NCI-H526 (cell line): Measurements from ENCODE around the gene NOBOX.
A peak's percentile ranks its signal among the peaks of the same experiment; 100 is the strongest.
"Not testable (repeated sequence)": the region's sequence is repeated elsewhere in the genome, so short reads cannot be mapped to it uniquely, and the experiment has no call there.

Experiments
- DNase-seq, 2 experiments: peaks; one replicate each; lab custom pipeline; 2025; lab: John Stamatoyannopoulos, UW

NOBOX gene

DNA sequence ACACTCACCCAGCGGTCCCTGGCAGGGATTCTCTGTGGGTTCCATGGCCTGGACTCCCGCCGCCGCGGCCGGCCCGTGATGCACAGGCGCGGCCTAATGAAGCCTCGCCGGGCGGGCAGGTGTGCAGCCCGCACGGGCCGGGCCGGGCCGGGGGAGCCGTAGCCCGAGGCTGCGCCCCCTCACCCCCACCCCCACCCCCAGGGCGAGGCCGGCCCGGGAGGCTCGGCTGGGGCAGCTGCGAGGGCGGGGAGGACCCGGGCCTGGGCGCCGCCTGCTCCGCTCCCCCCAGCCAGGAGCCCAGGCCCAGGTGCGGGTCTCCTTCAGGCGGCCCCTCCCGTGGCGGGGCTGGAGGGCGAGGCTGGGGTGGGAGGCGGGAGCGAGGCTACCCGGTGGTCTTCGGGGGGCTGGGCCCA lies at the start of gene NOBOX:
Gene NOBOX (minus strand): TSS at position 45 of the 413 bp plus-strand sequence.
- no peak for DNase-seq

DNA sequence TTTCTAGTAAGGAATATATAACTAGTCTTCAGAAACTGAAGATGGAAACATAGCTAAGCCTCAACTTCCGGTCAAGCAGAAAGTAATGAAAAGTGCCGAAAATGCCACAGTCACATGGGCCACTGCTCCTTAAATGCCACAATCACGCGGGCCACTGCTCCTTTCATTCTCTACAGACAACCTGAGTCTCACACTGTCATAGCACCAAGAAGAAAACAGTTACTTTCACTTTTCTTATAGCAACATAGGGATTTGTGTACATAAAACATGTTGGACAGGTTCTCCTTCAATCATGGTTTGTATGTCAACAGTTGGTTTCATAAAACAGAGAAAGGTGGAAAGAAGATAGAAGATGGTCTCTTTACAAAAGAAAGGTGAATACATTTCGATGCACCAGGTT lies 48.6 kb upstream of the NOBOX start:
- DNase-seq, result no peak

GRCh38 chr7:144445590-144445989 lies 42.1 kb upstream of the NOBOX start:
- no peak for DNase-seq

DNA sequence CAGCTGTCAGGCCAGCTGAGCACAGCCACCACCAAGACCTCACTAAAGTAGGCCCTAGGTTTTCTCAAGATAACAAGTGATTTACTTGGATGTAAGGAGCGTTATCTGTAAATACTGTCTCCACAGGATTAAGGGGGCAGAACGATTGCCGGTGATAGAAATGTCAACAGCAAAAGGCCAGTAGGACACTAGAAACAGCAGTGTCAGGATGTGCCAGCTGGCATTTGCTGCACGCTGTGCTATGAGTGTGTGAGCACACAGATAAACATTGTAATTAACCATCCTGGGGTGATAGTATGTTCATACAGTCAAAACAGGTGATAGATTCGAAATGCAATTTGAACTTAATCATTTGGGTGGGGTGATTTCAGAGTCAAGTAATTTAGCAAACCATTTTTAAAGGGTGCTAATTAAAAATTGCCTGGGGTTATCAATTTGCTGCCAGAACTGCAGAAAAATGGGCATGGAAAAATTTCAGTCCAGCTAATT lies 36.3 kb upstream of the NOBOX start:
- no peak for DNase-seq

- no peak for DNase-seq
Measured at GRCh38 chr7:144438759-144439158, 35.3 kb upstream of the NOBOX start.

GRCh38 chr7:144437370-144438191 lies 34.1 kb upstream of the NOBOX start:
- peak; percentile 35 to 88 for DNase-seq

GRCh38 chr7:144436500-144436899 lies 33.0 kb upstream of the NOBOX start:
- DNase-seq, result no peak

GRCh38 chr7:144428431-144428830 lies 24.9 kb upstream of the NOBOX start:
- DNase-seq, result no peak

DNA sequence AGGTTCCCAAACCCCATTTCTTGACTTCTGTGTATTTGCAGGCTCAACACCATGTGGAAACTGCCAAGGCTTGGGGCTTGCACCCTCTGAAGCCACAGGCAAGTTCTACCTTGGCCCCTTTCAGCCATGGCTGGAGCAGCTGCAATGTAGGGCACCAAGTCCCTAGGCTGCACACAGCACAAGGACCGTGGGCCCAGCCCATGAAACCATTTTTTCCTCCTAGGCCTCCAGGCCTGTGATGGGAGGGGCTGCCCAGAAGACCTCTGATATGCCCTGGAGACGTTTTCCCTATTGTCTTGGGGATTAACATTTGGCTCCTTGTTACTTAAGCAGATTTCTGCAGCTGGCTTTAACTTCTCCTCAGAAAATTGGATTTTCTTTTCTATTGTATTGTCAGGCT lies 24.0 kb upstream of the NOBOX start:
- not testable (repeated sequence) for DNase-seq

- peak; percentile 41 to 62 for DNase-seq
Measured at GRCh38 chr7:144418931-144419330, 15.4 kb upstream of the NOBOX start.

DNA sequence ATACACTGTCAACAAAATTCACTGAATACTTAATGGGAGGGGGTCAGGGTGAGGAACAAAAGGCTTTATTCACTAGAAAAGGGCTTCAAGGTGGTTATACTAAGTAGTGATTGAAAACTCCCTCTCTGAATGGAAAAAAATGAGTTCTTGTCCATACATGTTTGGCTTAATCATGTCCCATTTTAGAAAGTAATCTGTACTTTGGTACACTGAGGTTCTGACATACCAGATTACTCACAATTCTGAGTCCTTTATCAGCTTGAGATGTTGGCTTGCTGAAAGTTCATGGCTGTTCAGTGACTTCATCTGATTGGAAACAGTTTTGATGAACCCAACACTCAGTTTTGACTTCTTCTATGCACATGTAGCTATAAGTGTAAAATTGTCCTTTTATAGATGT lies 12.8 kb upstream of the NOBOX start:
- no peak for DNase-seq

DNA sequence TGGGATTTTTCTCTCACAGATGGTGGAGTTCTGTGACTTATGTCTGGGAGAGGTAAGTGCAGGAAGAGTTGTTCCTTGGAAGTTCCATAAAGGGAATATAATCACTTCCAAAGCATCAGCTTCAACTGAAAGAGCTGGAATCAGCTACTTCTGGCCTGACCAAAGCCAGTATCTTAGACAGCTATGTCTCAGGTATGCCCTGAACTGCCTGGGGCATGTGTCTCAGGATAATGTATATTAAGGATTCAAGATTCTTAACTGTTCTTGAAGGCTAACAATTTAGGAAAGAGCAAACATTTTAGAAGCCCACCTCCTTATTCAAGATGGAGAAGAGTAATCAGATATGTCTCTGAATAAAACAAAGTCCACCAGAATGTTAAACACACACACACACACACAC lies 12.4 kb upstream of the NOBOX start:
- DNase-seq, result no peak

DNA sequence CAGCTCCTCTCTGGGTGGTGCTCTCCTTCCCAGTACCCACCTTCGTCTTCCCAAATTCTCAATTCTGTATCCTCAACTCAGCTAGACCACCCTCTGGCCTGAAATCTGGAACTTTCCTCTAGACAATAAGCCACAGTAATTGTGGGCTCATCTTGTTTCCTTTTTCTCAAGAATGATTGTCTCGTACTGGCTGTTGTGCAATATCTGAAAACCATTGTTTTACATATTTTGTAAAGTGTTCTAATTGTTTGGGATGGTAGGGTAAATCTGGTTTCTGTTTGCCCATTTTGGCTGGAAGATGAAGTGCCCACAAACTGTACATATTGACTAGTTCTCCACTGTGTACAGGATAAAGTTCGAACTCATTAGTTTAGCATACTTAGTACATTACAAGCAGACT lies 11.3 kb upstream of the NOBOX start:
- DNase-seq, result no peak

DNA sequence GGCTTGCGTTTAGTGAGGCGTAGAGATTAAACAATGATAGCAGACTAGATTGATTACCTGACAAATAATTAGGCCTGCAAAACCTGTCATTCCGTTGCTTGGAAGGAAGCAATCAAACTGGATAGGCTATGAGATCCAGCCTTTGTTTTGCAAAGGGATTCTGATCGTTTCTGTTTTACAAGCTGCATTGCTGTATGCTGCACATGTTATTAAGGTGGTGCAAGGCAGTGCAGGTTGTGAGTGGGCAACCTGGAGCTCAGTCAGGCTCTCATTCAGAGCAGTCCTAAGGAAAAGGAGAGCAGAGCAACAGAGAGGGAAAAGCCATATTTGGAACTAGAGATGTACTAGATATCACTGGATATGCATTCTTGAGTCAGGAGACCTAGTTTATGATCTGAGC lies 6.9 kb upstream of the NOBOX start:
- peak in 1 of 2 experiments; percentile 36 for DNase-seq

DNA sequence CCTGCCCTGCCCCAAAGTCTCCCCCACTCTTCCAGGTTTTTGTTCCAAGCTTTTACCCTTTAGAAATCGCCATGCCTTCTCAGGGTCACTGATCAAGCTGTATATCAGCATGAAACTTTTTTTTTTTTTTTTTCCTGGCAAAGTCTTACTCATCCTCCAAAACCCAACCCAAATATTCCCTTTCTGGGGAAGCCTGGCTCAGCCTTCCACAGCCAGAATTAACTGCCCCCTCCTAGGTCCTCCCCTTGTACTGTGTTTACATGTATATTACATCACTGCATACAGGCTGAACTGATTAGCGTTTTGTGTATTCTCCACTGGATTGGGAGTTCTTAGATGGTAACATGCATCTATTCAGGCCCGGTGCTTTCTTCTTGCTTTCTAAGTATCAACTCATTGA lies 4.6 kb upstream of the NOBOX start:
- no peak for DNase-seq

- peak in 1 of 2 experiments; percentile 55 for DNase-seq
Measured at GRCh38 chr7:144407266-144407931, 3.9 kb upstream of the NOBOX start.

DNA sequence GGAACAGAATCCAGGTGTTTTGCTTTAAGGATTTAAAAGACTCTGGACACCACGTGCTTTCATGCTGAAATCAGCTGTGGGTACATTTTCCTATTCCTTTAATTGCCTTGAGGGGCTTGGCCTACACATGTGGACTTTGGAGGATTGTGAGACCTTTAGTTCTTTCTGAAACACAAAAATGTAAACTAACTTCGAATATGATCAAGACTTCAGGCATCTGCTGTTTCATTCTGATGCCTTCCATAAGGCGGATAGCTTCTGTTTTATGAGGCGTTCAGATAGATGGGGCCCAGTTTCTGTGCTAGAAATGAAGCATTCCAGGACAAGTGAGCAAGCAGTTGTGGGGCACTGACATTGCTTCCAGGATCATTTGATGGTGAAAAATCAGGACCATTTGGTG lies 1.5 kb upstream of the NOBOX start:
- no peak for DNase-seq

DNA sequence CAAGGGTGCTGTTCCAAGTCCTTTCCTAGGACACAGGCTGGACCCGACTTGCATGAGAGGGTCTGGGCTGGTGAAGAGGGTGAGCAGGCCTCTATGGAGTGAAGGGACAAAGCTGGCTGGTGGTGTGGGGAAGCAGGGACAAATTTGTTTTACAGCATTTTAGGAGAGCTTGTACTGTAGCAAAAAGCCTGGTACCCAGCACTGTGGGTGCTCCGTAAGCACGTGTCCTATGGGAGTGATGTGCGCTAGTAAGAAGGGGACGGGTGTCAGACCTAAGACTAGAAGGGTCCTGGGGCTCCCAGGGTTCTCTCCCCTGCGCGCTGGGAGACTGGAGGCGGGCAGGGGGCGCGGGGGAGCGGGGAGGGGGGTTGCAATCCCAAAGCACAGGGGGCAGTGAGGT lies 391 bp downstream of the NOBOX start:
- DNase-seq, result no peak

- no peak for DNase-seq
Measured at GRCh38 chr7:144401490-144401889, 2.0 kb downstream of the NOBOX start.

- DNase-seq, result no peak
Measured at GRCh38 chr7:144399946-144400345, 3.5 kb downstream of the NOBOX start.

DNA sequence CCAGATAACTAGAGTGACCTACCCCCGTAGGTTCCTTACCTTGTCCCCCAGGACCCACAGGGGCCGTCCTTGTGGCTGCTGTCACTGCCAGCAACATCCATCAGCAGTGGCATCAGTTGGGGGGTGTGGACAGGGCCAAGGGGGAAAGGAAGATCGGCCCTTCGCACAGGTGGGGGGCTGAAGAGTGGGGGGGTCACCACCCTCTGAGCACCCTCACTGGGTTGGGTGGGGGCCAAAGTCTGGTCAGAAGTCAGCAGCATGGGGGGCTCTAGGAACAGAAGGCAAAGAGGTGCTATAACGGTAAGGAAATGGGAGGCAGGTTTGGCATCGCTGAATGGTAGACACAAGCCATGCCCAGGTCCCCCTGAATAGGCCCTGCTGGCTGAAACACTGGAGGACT lies 4.6 kb downstream of the NOBOX start:
- no peak for DNase-seq

- DNase-seq, result no peak
Measured at GRCh38 chr7:144398291-144398690, 5.2 kb downstream of the NOBOX start.

GRCh38 chr7:144397086-144397485 lies 6.4 kb downstream of the NOBOX start:
- DNase-seq, result no peak
